Measurements from ENCODE around the gene RANBP1. TPM values are rescaled to one million over a fixed set of nuclear protein-coding genes. Genes with fewer than 3 reads are reported as not detected.

Gene RANBP1
- total and polyA plus RNA-seq, 9 of the 15 experiments (the other 6 are each of a cell fraction or from before 2014, with no cell fraction given), result 162 to 2,891 (median 1,289) TPM

DNA sequence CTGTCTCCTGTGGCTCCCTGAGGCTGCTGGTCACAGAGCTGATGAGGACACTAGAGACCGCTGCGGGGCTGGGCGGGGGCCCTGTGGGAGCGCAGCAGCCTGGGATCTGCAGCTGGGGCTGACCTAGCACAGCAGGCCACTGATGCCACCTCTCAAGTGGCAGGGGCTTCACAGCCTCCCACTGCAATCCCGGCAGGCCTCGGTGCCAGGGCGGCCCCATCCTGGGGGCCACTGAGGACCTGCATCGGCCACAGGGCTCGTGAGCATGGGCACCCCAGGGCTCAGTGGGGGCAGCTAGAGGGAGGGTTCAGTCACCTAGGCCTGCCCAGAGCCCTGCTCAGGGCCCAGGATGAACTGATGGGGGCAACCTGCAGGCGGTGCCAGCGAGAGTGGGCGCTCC lies 49.5 kb downstream of the RANBP1 start (continued):
- no peak for TF ChIP-seq HNRNPL (IDR thresholded peaks at IDR 0.05; ENCODE audit: low read depth, low read length)

DNA sequence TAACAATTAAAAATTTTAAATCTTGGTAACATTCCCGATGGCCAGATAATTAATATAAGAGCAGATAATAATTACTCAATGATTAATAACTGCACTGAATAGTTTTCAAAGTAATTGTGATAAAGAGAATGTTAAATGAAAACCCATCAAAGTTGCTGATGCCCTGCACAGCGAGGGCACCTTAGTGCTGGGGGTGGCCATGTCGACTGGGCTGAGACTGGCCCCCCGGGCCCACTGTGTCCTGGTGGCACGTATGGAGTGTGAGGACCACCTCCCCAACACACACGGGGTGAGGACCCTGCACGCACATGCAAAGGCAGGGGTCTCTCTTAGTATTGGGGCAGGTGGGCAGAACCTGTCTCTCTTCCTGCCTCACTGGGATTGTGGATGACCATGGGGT lies 50.0 kb downstream of the RANBP1 start:
- Histone ChIP-seq H3K4me1 (replicated peaks in 1 of 2; ENCODE audit: control insufficient read depth in 2 of 2, insufficient read depth in 2 of 2, low read length in 2 of 2) (peaks cover 0 to 19% of the 10 kb centered on the region in 2 experiments; a peak in 1 of 5 replicates), H3K4me2 (ENCODE audit: insufficient read depth, low read length) (no peak overlapping the region), H3K4me3 (no peak overlapping the region), H3K27ac (ENCODE audit: extremely low read depth, low read depth, low read length) (no peak overlapping the region), H4K20me1 (replicated peaks; ENCODE audit: control insufficient read depth, insufficient read depth, low read length) (peaks cover 25% of the 10 kb centered on the region; the same call in 1 of the 2 replicates), H3K27me3 (ENCODE audit: control insufficient read depth in 2 of 2, insufficient read depth in 2 of 2, low read length in 2 of 2) (peaks cover 44 to 58% of the 10 kb centered on the region in 2 experiments; a peak in 4 of 5 replicates), H3K9ac (ENCODE audit: insufficient read depth in 1 of 2, low read depth in 2 of 2, low read length in 2 of 2) (peak overlapping the region in 1 of 2 experiments; percentile 8; a peak in 1 of 4 replicates), H3K79me2 (ENCODE audit: control insufficient read depth, insufficient read depth, low read length) (no peaks in the 10 kb centered on the region), H3K9me3 (replicated peaks; ENCODE audit: control insufficient read depth, insufficient read depth, low read depth, low read length) (peaks cover 6% of the 10 kb centered on the region), H3K36me3 (ENCODE audit: control insufficient read depth, insufficient read depth, low read length) (no peaks in the 10 kb centered on the region), H2AFZ (ENCODE audit: low read depth, low read length) (no peak overlapping the region), H3K9me1 (ENCODE audit: control insufficient read depth, insufficient read depth, low read length) (no peaks in the 10 kb centered on the region)
- 2% methylated on average over 7 of the region's 7 CpGs for WGBS (ENCODE audit: insufficient coverage, low coverage, missing lambda C conversion rate)
- ChIA-PET CTCF (ENCODE audit: low intra/inter-chr PET ratio) (no interaction called here), POLR2A (interaction anchor here (0.7 to 1.0 kb wide), 2 partner anchors 10 to 87 kb away, joined by 3 to 4 read pairs; no protein-coding TSS in a partner anchor)
- in situ Hi-C loops (cut with MboI) (loop anchor here (25.0 kb wide), 1 partner anchor 521 kb away; no protein-coding TSS in a partner anchor), intact Hi-C loops (cut with micrococcal nuclease) (loop anchor here (5.0 kb wide), 1 partner anchor 41 kb away; no protein-coding TSS in a partner anchor)
- FAIRE-seq (no peak), DNase-seq (ENCODE audit: extremely low read depth in 1 of 4, low spot score in 3 of 4) (no peak), ATAC-seq (no peak)
- TF ChIP-seq KLF13 (tag; IDR thresholded peaks at IDR 0.05; ENCODE audit: borderline replicate concordance, low read depth), result no peak
- TF ChIP-seq CEBPG (CRISPR knock-in tag; IDR thresholded peaks at IDR 0.05), result 0 out of 2 replicates have a peak, but pooled peaks have one; percentile 35
- no peak for TF ChIP-seq CEBPG (tag; conservative IDR thresholded peaks at IDR 0.05 in 1 of 2, IDR thresholded peaks at IDR 0.05 in 1 of 2)
- TF ChIP-seq ZNF282 (CRISPR knock-in tag; IDR thresholded peaks at IDR 0.05), result 0 out of 2 replicates have a peak, but pooled peaks have one; percentile 38
- TF ChIP-seq COPS2 (conservative IDR thresholded peaks at IDR 0.05), result no peak
- TF ChIP-seq FOXA3 (CRISPR knock-in tag; conservative IDR thresholded peaks at IDR 0.05 in 1 of 2, IDR thresholded peaks at IDR 0.05 in 1 of 2), result 0 out of 4 replicates have a peak, but pooled peaks of 1 of the 2 experiments have one; percentile 34
- TF ChIP-seq, protein P1, sequence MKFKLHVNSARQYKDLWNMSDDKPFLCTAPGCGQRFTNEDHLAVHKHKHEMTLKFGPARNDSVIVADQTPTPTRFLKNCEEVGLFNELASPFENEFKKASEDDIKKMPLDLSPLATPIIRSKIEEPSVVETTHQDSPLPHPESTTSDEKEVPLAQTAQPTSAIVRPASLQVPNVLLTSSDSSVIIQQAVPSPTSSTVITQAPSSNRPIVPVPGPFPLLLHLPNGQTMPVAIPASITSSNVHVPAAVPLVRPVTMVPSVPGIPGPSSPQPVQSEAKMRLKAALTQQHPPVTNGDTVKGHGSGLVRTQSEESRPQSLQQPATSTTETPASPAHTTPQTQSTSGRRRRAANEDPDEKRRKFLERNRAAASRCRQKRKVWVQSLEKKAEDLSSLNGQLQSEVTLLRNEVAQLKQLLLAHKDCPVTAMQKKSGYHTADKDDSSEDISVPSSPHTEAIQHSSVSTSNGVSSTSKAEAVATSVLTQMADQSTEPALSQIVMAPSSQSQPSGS (CRISPR knock-in tag; IDR thresholded peaks at IDR 0.05), result peak; percentile 60
- no peak for TF ChIP-seq JUNB (CRISPR knock-in tag; conservative IDR thresholded peaks at IDR 0.05)
- no peak for TF ChIP-seq HEY1 (CRISPR knock-in tag; IDR thresholded peaks at IDR 0.05; ENCODE audit: borderline replicate concordance)
- no peak for TF ChIP-seq CBX8 (IDR thresholded peaks at IDR 0.05; ENCODE audit: borderline replicate concordance, extremely low read depth, low read depth, low read length, poor library complexity, severe bottlenecking)
- TF ChIP-seq HMGN3 (IDR thresholded peaks at IDR 0.05; ENCODE audit: borderline replicate concordance, extremely low read depth, insufficient read length, low read depth, low read length), result no peak
- TF ChIP-seq ZNF224 (CRISPR knock-in tag; IDR thresholded peaks at IDR 0.05), result peak; percentile 73; the same call in 1 of the 2 replicates
- no peak for TF ChIP-seq BRCA1 (IDR thresholded peaks at IDR 0.05)
- TF ChIP-seq BRCA1 (CRISPR knock-in tag; IDR thresholded peaks at IDR 0.05), result no peak
- TF ChIP-seq TARDBP (IDR thresholded peaks at IDR 0.05), result no peak
- no peak for TF ChIP-seq SOX6 (IDR thresholded peaks at IDR 0.05)
- TF ChIP-seq GATAD2A (IDR thresholded peaks at IDR 0.05), result no peak
- no peak for TF ChIP-seq GATAD2B (IDR thresholded peaks at IDR 0.05; ENCODE audit: borderline replicate concordance)
- TF ChIP-seq, protein P2, sequence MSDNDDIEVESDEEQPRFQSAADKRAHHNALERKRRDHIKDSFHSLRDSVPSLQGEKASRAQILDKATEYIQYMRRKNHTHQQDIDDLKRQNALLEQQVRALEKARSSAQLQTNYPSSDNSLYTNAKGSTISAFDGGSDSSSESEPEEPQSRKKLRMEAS (CRISPR knock-in tag; IDR thresholded peaks at IDR 0.05), result peak; percentile 11; the same call in 1 of the 2 replicates
- TF ChIP-seq ZNF668 (CRISPR knock-in tag; IDR thresholded peaks at IDR 0.05), result no peak
- no TSS peak for BruUV-seq (replicated peaks)

Measured in K562 (cell line).